ENCODE results near the gene NDUFS1.

DNA sequence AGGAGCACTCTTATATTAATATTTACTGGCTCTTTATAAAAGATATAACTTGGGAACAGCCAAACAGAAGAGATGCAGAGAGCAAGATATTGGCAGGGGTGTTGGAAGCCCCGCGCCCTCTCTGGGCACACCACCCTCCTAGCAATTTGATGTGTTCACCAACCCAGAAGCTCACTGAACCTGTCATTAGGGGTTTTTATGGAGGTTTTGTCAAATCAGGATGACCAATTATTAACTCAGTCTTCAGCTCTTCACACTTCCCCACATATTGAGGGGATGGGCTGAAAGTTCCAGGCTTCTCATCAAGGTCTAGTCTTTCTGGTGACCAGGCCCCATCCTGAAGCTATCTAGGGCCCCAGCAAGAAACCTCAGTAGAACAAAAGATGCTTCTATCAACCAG, 62.4 kb downstream of the NDUFS1 start:
- TF ChIP-seq ARNTL (CRISPR knock-in tag; IDR thresholded peaks at IDR 0.05; ENCODE audit: borderline replicate concordance, low read depth) (no peak), CSDC2 (CRISPR knock-in tag; IDR thresholded peaks at IDR 0.05) (no peak), TCF4 (CRISPR knock-in tag; IDR thresholded peaks at IDR 0.05; ENCODE audit: borderline replicate concordance) (no peak), ISL1 (CRISPR knock-in tag; IDR thresholded peaks at IDR 0.05) (no peak), ESRRG (CRISPR knock-in tag; IDR thresholded peaks at IDR 0.05) (no peak), OSR1 (CRISPR knock-in tag; IDR thresholded peaks at IDR 0.05) (no peak), BACH2 (CRISPR knock-in tag; IDR thresholded peaks at IDR 0.05; ENCODE audit: borderline replicate concordance) (no peak), TOX (CRISPR knock-in tag; IDR thresholded peaks at IDR 0.05; ENCODE audit: borderline replicate concordance) (no peak), ZFP30 (CRISPR knock-in tag; IDR thresholded peaks at IDR 0.05) (no peak), ZNF8 (CRISPR knock-in tag; IDR thresholded peaks at IDR 0.05) (no peak), RARB (CRISPR knock-in tag; IDR thresholded peaks at IDR 0.05) (no peak)
- TF ChIP-seq, protein P1, sequence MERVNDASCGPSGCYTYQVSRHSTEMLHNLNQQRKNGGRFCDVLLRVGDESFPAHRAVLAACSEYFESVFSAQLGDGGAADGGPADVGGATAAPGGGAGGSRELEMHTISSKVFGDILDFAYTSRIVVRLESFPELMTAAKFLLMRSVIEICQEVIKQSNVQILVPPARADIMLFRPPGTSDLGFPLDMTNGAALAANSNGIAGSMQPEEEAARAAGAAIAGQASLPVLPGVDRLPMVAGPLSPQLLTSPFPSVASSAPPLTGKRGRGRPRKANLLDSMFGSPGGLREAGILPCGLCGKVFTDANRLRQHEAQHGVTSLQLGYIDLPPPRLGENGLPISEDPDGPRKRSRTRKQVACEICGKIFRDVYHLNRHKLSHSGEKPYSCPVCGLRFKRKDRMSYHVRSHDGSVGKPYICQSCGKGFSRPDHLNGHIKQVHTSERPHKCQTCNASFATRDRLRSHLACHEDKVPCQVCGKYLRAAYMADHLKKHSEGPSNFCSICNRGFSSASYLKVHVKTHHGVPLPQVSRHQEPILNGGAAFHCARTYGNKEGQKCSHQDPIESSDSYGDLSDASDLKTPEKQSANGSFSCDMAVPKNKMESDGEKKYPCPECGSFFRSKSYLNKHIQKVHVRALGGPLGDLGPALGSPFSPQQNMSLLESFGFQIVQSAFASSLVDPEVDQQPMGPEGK (CRISPR knock-in tag; IDR thresholded peaks at IDR 0.05; ENCODE audit: borderline replicate concordance), result no peak
- TF ChIP-seq, protein P2, sequence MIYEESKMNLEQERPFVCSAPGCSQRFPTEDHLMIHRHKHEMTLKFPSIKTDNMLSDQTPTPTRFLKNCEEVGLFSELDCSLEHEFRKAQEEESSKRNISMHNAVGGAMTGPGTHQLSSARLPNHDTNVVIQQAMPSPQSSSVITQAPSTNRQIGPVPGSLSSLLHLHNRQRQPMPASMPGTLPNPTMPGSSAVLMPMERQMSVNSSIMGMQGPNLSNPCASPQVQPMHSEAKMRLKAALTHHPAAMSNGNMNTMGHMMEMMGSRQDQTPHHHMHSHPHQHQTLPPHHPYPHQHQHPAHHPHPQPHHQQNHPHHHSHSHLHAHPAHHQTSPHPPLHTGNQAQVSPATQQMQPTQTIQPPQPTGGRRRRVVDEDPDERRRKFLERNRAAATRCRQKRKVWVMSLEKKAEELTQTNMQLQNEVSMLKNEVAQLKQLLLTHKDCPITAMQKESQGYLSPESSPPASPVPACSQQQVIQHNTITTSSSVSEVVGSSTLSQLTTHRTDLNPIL (CRISPR knock-in tag; IDR thresholded peaks at IDR 0.05; ENCODE audit: low read depth), result no peak
- TF ChIP-seq, protein P3, sequence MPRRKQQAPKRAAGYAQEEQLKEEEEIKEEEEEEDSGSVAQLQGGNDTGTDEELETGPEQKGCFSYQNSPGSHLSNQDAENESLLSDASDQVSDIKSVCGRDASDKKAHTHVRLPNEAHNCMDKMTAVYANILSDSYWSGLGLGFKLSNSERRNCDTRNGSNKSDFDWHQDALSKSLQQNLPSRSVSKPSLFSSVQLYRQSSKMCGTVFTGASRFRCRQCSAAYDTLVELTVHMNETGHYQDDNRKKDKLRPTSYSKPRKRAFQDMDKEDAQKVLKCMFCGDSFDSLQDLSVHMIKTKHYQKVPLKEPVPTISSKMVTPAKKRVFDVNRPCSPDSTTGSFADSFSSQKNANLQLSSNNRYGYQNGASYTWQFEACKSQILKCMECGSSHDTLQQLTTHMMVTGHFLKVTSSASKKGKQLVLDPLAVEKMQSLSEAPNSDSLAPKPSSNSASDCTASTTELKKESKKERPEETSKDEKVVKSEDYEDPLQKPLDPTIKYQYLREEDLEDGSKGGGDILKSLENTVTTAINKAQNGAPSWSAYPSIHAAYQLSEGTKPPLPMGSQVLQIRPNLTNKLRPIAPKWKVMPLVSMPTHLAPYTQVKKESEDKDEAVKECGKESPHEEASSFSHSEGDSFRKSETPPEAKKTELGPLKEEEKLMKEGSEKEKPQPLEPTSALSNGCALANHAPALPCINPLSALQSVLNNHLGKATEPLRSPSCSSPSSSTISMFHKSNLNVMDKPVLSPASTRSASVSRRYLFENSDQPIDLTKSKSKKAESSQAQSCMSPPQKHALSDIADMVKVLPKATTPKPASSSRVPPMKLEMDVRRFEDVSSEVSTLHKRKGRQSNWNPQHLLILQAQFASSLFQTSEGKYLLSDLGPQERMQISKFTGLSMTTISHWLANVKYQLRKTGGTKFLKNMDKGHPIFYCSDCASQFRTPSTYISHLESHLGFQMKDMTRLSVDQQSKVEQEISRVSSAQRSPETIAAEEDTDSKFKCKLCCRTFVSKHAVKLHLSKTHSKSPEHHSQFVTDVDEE (CRISPR knock-in tag; IDR thresholded peaks at IDR 0.05), result no peak
